Measurements from ENCODE around the gene ZNF582.

DNA sequence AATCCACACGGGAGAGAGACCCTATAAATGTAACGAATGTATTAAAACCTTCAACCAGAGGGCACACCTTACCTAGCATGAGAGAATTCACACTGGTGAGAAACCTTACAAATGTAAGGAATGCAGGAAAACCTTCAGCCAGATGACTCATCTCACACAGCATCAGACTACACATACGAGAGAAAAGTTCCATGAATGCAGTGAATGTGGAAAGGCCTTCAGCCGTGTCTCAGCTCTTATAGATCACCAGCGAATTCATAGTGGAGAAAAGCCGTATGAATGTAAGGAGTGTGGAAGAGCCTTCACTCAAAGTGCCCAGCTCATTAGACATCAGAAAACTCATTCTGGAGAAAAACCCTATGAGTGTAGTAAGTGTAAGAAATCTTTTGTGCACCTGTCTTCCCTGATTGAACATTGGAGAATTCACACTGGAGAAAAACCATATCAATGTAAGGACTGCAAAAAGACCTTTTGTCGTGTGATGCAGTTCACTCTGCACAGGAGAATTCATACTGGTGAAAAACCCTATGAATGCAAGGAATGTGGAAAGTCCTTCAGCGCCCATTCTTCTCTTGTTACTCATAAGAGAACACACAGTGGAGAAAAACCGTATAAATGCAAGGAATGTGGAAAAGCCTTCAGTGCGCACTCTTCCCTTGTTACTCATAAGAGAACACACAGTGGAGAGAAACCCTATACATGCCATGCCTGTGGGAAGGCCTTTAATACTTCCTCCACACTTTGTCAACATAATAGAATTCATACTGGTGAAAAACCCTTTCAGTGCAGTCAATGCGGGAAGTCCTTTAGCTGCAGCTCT, 16.0 kb downstream of the ZNF582 start:
- TF ChIP-seq CTCF (conservative IDR thresholded peaks at IDR 0.05) = no peak
- TF ChIP-seq EZH2 (IDR thresholded peaks at IDR 0.05; ENCODE audit: low read depth) = no peak
